Tongue (tissue), 2 donors: Measurements from ENCODE around the gene EXOSC2. TPM values are rescaled to one million over a fixed set of nuclear protein-coding genes. Genes with fewer than 3 reads are reported as not detected.

Experiments used
- DNase-seq: peaks from one replicate; pipeline ENCODE4 v3.0.0-alpha.2; 2015
- total RNA-seq: library from RNA; depleted of rRNA; stranded (reverse); fragments of >200 nt; gene quantifications from one replicate; pipeline ENCODE4 v1.2.3, GENCODE V29; 2014

The EXOSC2 gene
- total RNA-seq, 1 donor from 2014 or later: 26.1 TPM

DNA sequence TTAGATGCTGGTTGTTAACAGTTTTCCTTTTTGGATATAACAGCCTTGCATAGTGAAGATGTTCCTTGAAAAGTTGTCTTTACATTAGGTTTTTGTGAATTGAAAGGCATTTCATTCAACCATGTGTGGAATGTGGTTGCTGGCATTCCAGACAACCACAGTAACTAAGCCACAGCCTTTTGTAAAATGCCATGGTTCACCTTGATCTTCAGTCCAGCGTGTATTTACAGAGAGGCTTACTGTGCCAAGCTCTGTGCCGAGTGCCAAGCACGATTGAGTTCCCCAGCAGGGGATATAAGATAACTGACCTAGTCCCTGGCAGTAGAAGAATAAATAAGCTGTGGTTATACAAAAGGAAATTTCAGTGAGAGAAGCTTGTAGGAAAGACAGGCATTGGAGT lies 4.9 kb downstream of the EXOSC2 start:
- no peak for DNase-seq

DNA sequence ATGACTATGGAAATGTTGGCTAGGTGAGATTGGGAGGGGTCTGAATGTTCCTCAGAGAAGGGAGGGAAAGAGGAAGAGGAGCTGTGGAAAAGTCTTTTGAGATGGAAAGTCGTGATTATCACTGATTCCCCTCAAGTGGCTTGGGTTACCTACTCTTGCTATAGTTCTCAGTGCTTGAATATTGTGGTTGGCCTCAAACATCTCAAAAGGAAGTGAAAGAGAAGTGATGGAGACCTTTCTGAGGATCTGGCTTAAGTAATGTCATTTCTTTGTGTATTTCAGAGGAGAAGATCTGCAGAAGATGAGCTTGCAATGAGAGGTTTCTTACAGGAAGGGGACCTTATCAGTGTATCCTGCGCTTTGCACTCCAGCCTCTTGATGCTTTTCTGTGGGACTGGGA lies 5.5 kb downstream of the EXOSC2 start:
- no peak for DNase-seq

DNA sequence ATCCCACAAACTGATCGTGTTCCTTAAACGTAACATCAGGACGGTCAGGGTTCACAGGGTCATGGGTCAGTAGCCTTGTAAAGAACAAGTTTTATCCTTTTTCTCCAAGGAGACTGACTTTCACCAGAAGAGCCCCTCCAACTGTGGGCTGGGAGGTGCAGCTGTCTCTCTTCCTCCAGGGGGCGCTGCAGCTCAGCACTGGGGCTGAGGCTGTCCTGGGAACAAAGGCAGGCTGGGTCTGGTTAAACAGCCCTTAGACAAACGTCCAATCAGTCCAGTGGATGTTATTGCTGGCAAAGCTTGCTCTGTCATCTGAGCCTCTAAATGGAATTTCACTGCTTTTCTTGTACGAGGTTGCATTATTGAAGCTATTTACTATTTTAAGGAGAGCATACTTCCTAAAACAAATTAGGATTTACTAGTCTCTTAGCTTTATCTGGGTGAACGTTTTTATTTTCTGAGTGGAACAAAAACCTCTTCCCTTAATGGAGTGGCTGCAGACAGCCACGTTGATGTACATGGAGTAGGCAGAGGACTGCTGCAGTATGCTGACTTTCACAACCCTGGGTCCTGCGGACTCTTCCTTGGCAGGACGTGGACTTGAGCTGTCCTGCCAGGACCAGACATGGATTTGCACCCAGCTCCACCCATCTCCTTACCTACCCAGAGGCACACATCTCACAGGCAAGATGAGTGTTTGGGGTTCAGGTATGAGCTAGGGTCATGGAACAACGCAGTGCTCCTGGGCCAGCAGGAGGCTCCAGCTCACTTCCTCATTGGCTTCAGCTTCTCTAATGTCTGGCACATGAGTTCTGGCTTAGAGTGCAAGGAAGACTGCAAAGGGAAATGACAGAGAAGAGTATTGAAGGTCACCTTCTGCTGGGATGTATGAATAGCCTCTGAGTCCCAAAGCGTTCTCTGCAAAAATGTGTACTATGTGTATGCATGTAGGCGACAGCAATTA lies 7.8 kb downstream of the EXOSC2 start:
- peak; percentile 86 for DNase-seq

DNA sequence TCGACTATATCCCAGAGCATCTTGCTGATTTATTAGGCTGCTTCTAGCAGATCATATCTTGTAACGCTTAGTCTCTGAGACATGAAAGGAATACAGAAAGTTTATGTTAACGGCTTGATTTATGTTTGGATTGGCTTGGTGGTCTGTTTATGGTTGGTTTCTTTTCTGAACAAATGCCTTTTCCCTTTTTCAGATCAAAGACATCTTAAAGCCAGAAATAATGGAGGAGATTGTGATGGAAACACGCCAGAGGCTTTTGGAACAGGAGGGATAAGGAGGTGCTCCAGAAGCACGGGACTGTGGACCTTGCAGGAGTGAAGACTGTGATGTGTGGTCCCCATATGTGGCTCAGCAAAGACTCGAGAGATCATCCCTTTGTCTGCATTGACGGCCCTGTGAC lies 9.9 kb downstream of the EXOSC2 start:
- no peak for DNase-seq

GRCh38 chr9:130707225-130707976 lies 13.8 kb downstream of the EXOSC2 start:
- DNase-seq: peak; percentile 83

DNA sequence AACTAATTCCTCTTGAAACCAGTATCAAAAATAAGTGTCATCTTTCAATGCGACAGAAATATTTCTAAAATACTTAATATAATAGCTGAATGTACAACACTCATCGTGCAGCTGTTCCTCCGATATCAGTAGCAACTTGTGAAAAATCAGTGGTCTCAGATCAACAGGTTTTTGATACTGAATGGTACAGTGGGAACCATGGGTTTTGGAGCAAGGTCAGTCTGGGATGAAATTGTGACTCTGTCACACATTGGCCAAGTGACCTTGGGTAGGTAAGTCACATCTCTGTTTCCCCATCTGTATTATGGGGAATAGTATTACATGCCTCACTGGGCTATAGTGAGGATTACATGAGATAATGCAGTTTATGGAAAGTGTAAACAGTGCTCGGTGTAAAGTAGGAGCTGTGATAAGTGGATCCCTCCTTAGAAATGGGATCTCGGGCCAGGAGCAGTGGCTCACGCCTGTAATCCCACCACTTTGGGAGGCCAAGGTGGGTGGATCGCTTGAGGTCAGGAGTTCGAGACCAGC lies 17.3 kb downstream of the EXOSC2 start:
- no peak for DNase-seq

- DNase-seq: no peak
Observed at GRCh38 chr9:130711469-130711868, 17.9 kb downstream of the EXOSC2 start.

DNA sequence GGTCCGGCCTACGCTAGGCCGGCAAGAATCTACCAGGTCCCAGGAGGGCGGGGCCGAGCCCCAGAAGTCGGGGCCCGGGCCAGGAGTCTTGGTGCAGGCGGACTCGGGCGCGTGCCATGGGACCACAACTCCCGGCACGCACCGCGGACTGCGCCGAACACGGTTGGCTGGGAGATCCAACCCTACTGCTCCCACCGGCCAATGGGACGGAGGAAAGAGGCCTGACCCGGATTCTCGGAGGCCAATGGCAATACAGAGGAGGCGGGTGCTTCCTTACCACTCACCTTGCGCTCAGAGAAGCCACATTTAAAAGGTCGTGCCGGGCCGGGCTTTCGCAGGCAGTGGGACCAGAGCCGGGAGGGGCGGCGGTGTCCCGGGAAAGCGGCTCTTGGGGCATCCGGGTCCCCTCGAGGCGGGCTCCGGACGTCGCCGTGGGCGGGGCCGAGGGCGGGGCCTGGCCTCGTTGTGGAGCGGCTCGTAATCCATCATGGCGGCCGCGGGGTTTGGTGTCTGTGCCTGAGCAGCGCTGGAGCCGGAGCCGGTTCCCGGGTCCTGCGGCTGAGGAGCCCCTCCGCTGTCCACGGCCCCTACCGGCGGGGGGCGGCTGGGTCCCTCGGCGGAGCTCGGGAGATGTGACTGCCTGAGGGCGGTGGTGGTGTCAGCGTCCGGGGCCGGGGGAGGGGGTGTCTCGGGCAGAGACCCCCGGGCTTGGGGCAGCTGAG lies 19.1 kb downstream of the EXOSC2 start:
- peak; percentile 99 for DNase-seq

DNA sequence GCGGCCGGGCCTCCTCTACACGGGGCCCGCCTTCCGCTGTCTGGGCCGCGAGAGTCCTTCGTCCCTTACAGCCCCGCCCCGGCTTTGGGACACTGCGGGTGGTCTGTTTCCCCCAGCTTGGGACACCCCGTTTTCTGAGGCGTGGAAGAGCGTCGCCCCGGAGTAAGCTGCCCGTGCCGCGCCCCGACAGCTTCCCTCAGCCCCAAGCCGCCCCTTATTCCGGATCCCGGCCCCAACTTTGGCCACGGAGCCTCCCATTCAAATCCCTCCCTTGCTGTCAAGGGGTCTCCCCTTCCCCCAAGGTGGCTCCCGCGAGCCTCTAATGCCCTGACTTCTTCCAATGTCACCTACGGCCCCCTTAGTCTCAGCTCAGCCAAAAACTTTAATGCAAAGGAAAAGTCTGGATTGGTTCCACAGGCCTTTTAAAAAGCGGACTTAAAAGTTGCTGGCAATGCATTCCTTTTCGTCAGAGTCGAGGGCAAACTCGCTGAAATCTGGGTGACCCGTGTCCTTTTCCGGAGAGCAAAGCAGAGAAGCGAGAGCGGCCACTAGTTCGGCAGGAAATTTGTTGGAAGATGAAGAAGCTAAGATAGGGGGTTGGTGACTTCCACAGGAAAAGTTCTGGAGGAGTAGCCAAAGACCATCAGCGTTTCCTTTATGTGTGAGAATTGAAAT lies 19.8 kb downstream of the EXOSC2 start:
- DNase-seq: peak; percentile 53

DNA sequence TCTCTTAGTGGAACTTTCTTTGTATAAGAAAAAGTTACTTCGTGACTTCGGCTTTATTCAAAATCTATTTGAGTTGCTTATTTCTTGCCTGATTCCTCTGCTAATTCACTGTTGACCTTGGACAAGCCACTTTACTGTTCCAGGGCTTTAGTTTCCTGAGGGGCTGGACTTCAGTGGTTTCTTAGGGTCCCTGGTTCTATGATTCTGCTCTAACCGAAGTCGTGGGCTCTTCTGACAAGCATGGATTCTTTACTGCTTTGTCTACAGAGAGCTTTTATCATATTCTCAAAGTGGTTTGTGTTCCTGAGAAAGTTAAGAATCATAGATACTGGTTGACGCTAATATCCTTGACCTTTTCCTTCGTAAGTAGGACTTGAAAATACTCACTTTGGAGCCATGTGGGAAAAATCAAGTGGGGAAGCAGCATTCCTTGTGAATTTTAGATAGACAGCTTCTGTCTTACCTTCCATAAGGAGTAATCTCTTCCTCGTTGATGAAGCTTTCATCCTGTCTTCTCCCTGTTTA lies 21.1 kb downstream of the EXOSC2 start:
- DNase-seq: peak; percentile 12

DNA sequence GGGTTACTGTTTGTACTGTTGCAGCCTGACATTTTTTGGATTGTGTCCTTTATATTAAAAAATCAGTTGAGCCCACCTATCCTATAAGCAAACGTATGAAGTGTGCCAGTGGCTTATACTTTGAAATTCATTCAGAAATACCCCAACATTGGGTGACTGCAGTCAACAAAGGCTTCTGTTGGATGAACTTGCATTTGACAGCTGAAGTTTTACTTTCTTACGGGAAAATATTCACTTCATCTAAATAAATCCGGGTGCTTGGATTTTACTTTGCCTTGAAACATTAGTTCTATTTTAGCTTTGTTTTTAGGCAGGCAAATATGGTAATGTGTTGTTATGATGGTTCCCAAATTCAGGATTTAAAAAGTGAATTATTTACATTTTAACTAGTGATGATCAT lies 21.7 kb downstream of the EXOSC2 start:
- peak; percentile 13 for DNase-seq

- DNase-seq: no peak
Observed at GRCh38 chr9:130718562-130718961, 25.0 kb downstream of the EXOSC2 start.

- DNase-seq: no peak
Observed at GRCh38 chr9:130720762-130721161, 27.2 kb downstream of the EXOSC2 start.

- no peak for DNase-seq
Observed at GRCh38 chr9:130728721-130729120, 35.1 kb downstream of the EXOSC2 start.

DNA sequence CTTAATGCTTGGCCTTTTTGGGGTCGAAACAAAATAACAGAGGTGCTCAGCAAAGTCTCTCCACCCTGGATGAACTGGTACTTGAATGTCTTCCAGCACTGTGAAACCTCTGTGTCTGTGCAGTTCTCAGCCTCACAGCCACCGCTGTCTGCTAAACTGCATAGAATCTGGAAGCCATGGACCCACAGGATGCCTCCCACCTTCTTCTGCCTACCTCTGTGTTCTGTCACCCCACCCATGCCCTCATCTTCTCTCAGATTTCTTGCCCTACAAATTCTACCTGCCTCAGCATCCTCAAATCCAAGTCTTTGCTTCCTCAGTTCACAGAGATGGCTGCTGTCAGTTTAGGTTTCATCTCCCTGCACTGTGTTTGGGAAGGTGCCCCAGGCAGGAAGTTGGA lies 35.6 kb downstream of the EXOSC2 start:
- no peak for DNase-seq

- peak; percentile 9 for DNase-seq
Observed at GRCh38 chr9:130731355-130731754, 37.8 kb downstream of the EXOSC2 start.

GRCh38 chr9:130732136-130732535 lies 38.6 kb downstream of the EXOSC2 start:
- DNase-seq: peak; percentile 16

GRCh38 chr9:130732793-130733221 lies 39.2 kb downstream of the EXOSC2 start:
- no peak for DNase-seq

GRCh38 chr9:130735566-130735965 lies 42.0 kb downstream of the EXOSC2 start:
- DNase-seq: no peak

DNA sequence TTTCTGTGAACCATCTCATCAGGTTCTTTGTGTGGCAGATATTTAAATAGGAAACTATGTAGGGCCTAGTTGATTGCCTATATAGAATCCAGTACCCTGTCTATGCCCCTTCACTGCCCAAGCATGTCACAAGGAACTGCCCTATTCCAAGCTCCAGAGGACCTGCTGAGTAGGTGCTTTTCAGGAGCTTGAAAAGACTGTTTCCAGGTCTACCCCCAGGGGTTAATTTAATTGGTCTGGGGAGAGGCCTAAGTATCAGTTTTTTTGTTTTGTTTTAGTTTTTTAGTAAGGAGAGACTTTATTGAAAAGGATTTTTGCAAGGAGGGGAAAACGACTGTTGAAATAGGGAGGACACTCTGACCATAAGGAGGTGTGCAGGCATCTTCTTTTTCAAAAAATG lies 43.3 kb downstream of the EXOSC2 start:
- no peak for DNase-seq

GRCh38 chr9:130738281-130738680 lies 44.7 kb downstream of the EXOSC2 start:
- DNase-seq: no peak

- DNase-seq: no peak
Observed at GRCh38 chr9:130739081-130739480, 45.5 kb downstream of the EXOSC2 start.
